K562 (cell line): ENCODE results near the gene DNAH17. TPM values are rescaled to one million over a fixed set of nuclear protein-coding genes. Genes with fewer than 3 reads are reported as not detected.

Source experiments
- ATAC-seq: fragments of 200-7000 bp; cut with Tn5 transposase; 3 replicates; pipeline ENCODE4 v1.9.1; 2020; ENCODE audit warnings: moderate library complexity
- BruUV-seq: library from RNA; stranded (reverse); fragments of 400-500 nt; replicated peaks from 2 replicates; lab custom pipeline; 2021; lab: Mats Ljungman, UMichigan
- CTCF ChIA-PET: fragments of 300-600 bp; formaldehyde crosslinking; extraction: SDS; loops from one replicate; lab custom pipeline; 2021; ENCODE audit warnings: low intra/inter-chr PET ratio; lab: Yijun Ruan, JAX
- POLR2A ChIA-PET: fragments of 300-600, 350-650 bp; sonication (Branson Sonifier 250); formaldehyde crosslinking; extraction: SDS; loops from one replicate; lab custom pipeline; 2021; ENCODE audit warnings: antibody characterized with exemption, inconsistent platforms; lab: Yijun Ruan, JAX
- DNase-seq, 4 experiments: peaks; one replicate each; pipeline versions ENCODE4 v3.0.0 to v3.0.0-alpha.2; 2011 to 2018; ENCODE audit warnings: low spot score in 3 of 4, mixed read lengths in 3 of 4; ENCODE audit errors: extremely low read depth in 1 of 4
- FAIRE-seq: peaks from 2 replicates; lab custom pipeline; 2011; peaks lifted over from hg19 to GRCh38; lab: Jason Lieb, UNC
- H2AFZ ChIP-seq: 2 replicates; pipeline ENCODE4 v1.6.0; 2011; ENCODE audit warnings: low read depth, low read length, control low read depth, inconsistent platforms
- H3K27ac ChIP-seq: fragments of 200-600 bp; 3 replicates; pipeline ENCODE4 v1.8.0; 2011; ENCODE audit warnings: low read depth, mild to moderate bottlenecking, control low read depth, inconsistent platforms, low read length, moderate library complexity, mixed read lengths; ENCODE audit errors: extremely low read depth
- H3K27me3 ChIP-seq, 2 experiments: fragments of 300-600 bp in 1 of 2; 2 replicates in 1 of 2; 3 replicates in 1 of 2; pipeline versions ENCODE4 v1.6.0 to v1.8.0; 2011; ENCODE audit warnings: inconsistent platforms in 2 of 2, low read length in 2 of 2, mild to moderate bottlenecking in 1 of 2, mixed read lengths in 1 of 2, moderate library complexity in 1 of 2; ENCODE audit not compliant: control insufficient read depth in 2 of 2, insufficient read depth in 2 of 2
- H3K36me3 ChIP-seq: fragments of 300-600 bp; 3 replicates; pipeline ENCODE4 v1.8.0; 2011; ENCODE audit warnings: mild to moderate bottlenecking, low read length, inconsistent platforms; ENCODE audit not compliant: control insufficient read depth, insufficient read depth
- H3K4me1 ChIP-seq, 2 experiments: fragments of 200-600 bp in 1 of 2; replicated peaks in 1 of 2; 2 replicates in 1 of 2; 3 replicates in 1 of 2; pipeline versions ENCODE4 v1.5.1 to v1.8.0; 2011; ENCODE audit warnings: inconsistent platforms in 2 of 2, low read length in 2 of 2, mild to moderate bottlenecking in 1 of 2, mixed read lengths in 1 of 2, moderate library complexity in 1 of 2; ENCODE audit not compliant: control insufficient read depth in 2 of 2, insufficient read depth in 2 of 2
- H3K4me2 ChIP-seq: 2 replicates; pipeline ENCODE4 v1.6.1; 2011; ENCODE audit warnings: low read length, control low read depth, inconsistent platforms, mixed read lengths; ENCODE audit not compliant: insufficient read depth
- H3K4me3 ChIP-seq: fragments of 200-600 bp; sonication (generic), shearing (Covaris generic); 2 replicates; pipeline ENCODE4 v1.5.1; 2016; ENCODE audit warnings: control low read depth, inconsistent platforms
- H3K79me2 ChIP-seq: fragments of 200-600 bp; 3 replicates; pipeline ENCODE4 v1.8.0; 2011; ENCODE audit warnings: low read length, inconsistent platforms; ENCODE audit not compliant: control insufficient read depth, insufficient read depth
- H3K9ac ChIP-seq, 2 experiments: 2 replicates each; pipeline versions ENCODE4 v1.6.0 to v1.6.1; 2011; ENCODE audit warnings: low read depth in 2 of 2, low read length in 2 of 2, control low read depth in 1 of 2, inconsistent platforms in 1 of 2, mild to moderate bottlenecking in 1 of 2, mixed read lengths in 1 of 2; ENCODE audit not compliant: insufficient read depth in 1 of 2
- H3K9me1 ChIP-seq: one replicate; pipeline ENCODE4 v1.6.0; 2011; ENCODE audit warnings: inconsistent platforms, mild to moderate bottlenecking, low read length, moderate library complexity; ENCODE audit not compliant: control insufficient read depth, insufficient read depth
- H3K9me3 ChIP-seq: replicated peaks from 2 replicates; pipeline ENCODE4 v1.5.1; 2011; ENCODE audit warnings: low read depth, low read length, inconsistent platforms; ENCODE audit not compliant: control insufficient read depth, insufficient read depth
- H4K20me1 ChIP-seq: replicated peaks from 2 replicates; pipeline ENCODE4 v1.6.1; 2011; ENCODE audit warnings: low read length, inconsistent platforms, mixed read lengths; ENCODE audit not compliant: control insufficient read depth, insufficient read depth
- DNMT1 ChIP-seq: fragments of 450-650 bp; IDR thresholded peaks from 2 replicates; pipeline ENCODE4 v1.6.1; 2016; ENCODE audit warnings: antibody characterized with exemption, mild to moderate bottlenecking
- GABPB2 ChIP-seq: fragments of 250-450 bp; sonication (Bioruptor Pico); conservative IDR thresholded peaks from 2 replicates; pipeline ENCODE4 v1.5.1; 2021; ENCODE audit warnings: mild to moderate bottlenecking
- HCFC1 ChIP-seq: IDR thresholded peaks from 2 replicates; pipeline ENCODE4 v1.6.1; 2012; ENCODE audit warnings: low read depth, low read length, improper control_type of control experiment
- MAZ ChIP-seq, 2 experiments: fragments of 450-650 bp in 1 of 2; sonication (generic) in 1 of 2; formaldehyde crosslinking; IDR thresholded peaks in 1 of 2; conservative IDR thresholded peaks in 1 of 2; 2 replicates each; pipeline versions ENCODE4 v1.4.0 to v1.5.0; 2020; ENCODE audit warnings: mild to moderate bottlenecking in 1 of 2, missing genetic modification reagents in 1 of 2
- NEUROD1 ChIP-seq: fragments of 150-350 bp; IDR thresholded peaks from 2 replicates; pipeline ENCODE4 v1.6.1; 2014; ENCODE audit warnings: borderline replicate concordance, low read length, low read depth; ENCODE audit not compliant: partially characterized antibody
- POLR2AphosphoS5 ChIP-seq: IDR thresholded peaks from 2 replicates; pipeline ENCODE4 v1.6.1; 2011; ENCODE audit warnings: mild to moderate bottlenecking, low read depth, low read length, moderate library complexity; ENCODE audit not compliant: control insufficient read depth, insufficient read depth
- POLR2H ChIP-seq: IDR thresholded peaks from 2 replicates; pipeline ENCODE4 v1.6.1; 2016; ENCODE audit warnings: missing genetic modification characterization, low read depth, mild to moderate bottlenecking, control low read depth, missing compliant biosample characterization, moderate library complexity
- SIX5 ChIP-seq, 2 experiments: IDR thresholded peaks; 2 replicates each; pipeline ENCODE4 v1.6.1; 2011; ENCODE audit warnings: low read length in 2 of 2, borderline replicate concordance in 1 of 2, low read depth in 1 of 2, mild to moderate bottlenecking in 1 of 2, moderate library complexity in 1 of 2; ENCODE audit not compliant: insufficient read depth in 1 of 2
- SREBF2 ChIP-seq: sonication (generic); formaldehyde crosslinking; IDR thresholded peaks from 2 replicates; pipeline ENCODE4 v1.4.0; 2020; ENCODE audit warnings: mild to moderate bottlenecking, missing genetic modification reagents
- ZFPM2 ChIP-seq: fragments of 250-450 bp; sonication (Bioruptor Pico); IDR thresholded peaks from 2 replicates; pipeline ENCODE4 v1.5.1; 2022; ENCODE audit warnings: mild to moderate bottlenecking
- ZNF586 ChIP-seq: fragments of 450-650 bp; formaldehyde crosslinking; conservative IDR thresholded peaks from 2 replicates; pipeline ENCODE4 v1.4.0; 2020; ENCODE audit warnings: mild to moderate bottlenecking, moderate library complexity
- WGBS: fragments of 100-300 bp; shearing (Covaris generic); methylation state at CpG from one replicate; pipeline ENCODE4 v1.1.6; 2016; ENCODE audit warnings: low coverage, mixed read lengths; ENCODE audit not compliant: insufficient coverage; ENCODE audit errors: missing lambda C conversion rate; 5-methylcytosine and 5-hydroxymethylcytosine counted together
- in situ Hi-C: fragments of 300-500 bp; cut with MboI; formaldehyde crosslinking; loops from 4 replicates; pipeline ENCODE4 v1.15.0; 2018; ENCODE audit warnings: inconsistent platforms, mixed read lengths
- intact Hi-C: fragments of 100-400 bp; cut with micrococcal nuclease; formaldehyde crosslinking; loops from 2 replicates; pipeline ENCODE4 v1.14.2; 2022
- polyA plus RNA-seq, 8 experiments: library from polyadenylated mRNA; depleted of rRNA in 4 of 8; stranded (reverse) in 5 of 8; unstranded in 3 of 8; fragments of >200 nt; fragmentation: Nextera tagmentation in 2 of 8; fragmentation: Illumina TruSeq in 1 of 8; extraction: Ambion mirVana in 2 of 8; extraction: Trizol in 1 of 8; gene quantifications; 2 replicates each; pipeline versions ENCODE4 v1.2.1 to v1.2.3, GENCODE V29; 2011 to 2014; ENCODE audit warnings: inconsistent platforms in 1 of 8, missing spikeins in 1 of 8
- total RNA-seq, 7 experiments: library from RNA; depleted of rRNA in 6 of 7; stranded (reverse); fragments of >200 nt in 6 of 7; fragmentation: Illumina TruSeq in 2 of 7; extraction: Trizol in 2 of 7; gene quantifications; 2 replicates each; pipeline versions ENCODE4 v1.2.1 to v1.2.3, GENCODE V29; 2011 to 2021; ENCODE audit warnings: low replicate concordance in 1 of 7

DNAH17 gene
- total and polyA plus RNA-seq, 9 of the 15 experiments (the other 6 are each of a cell fraction or from before 2014, with no cell fraction given): under 0.01 to 0.06 (median 0.03) TPM; not detected in 5

GRCh38 chr17:78550464-78550863 is 26.7 kb downstream of the DNAH17 start:
- Histone ChIP-seq H3K79me2 (no peaks in the 10 kb centered on the region), H3K4me2 (no peak overlapping the region), H3K9me3 (no peaks in the 10 kb centered on the region), H4K20me1 (no peaks in the 10 kb centered on the region; the same call in 1 of the 2 replicates), H2AFZ (no peak overlapping the region), H3K4me1 (no peaks in the 10 kb centered on the region), H3K9ac (no peak overlapping the region), H3K36me3 (no peaks in the 10 kb centered on the region), H3K9me1 (no peaks in the 10 kb centered on the region), H3K27me3 (peaks cover 34 to 59% of the 10 kb centered on the region in 2 experiments), H3K27ac (no peak overlapping the region), H3K4me3 (no peak overlapping the region)
- in situ Hi-C loops: no loop called here
- ChIA-PET CTCF (no interaction called here), POLR2A (no interaction called here)
- 2% methylated on average over 6 of the region's 6 CpGs for WGBS
- FAIRE-seq (no peak), ATAC-seq (no peak), DNase-seq (no peak)
- no TSS peak for BruUV-seq
- TF ChIP-seq ZNF586 (CRISPR knock-in tag) (no peak), SIX5 (IDR thresholded peaks at IDR 0.05; ENCODE audit: borderline replicate concordance in 1 of 2, insufficient read depth in 1 of 2, low read depth in 1 of 2, low read length in 2 of 2) (no peak), DNMT1 (no peak), MAZ (CRISPR knock-in tag; conservative IDR thresholded peaks at IDR 0.05 in 1 of 2, IDR thresholded peaks at IDR 0.05 in 1 of 2) (no peak), GABPB2 (CRISPR knock-in tag) (no peak), POLR2AphosphoS5 (no peak), ZFPM2 (no peak), NEUROD1 (no peak), SREBF2 (CRISPR knock-in tag) (no peak), POLR2H (no peak), HCFC1 (no peak)
- intact Hi-C loops: no loop called here
